ENCODE data around the gene PCNX2. TPM values are rescaled to one million over a fixed set of nuclear protein-coding genes. Genes with fewer than 3 reads are reported as not detected.

The PCNX2 gene
- total RNA-seq, 2 experiments from 2014 or later: 46.4 to 49.4 TPM

DNA sequence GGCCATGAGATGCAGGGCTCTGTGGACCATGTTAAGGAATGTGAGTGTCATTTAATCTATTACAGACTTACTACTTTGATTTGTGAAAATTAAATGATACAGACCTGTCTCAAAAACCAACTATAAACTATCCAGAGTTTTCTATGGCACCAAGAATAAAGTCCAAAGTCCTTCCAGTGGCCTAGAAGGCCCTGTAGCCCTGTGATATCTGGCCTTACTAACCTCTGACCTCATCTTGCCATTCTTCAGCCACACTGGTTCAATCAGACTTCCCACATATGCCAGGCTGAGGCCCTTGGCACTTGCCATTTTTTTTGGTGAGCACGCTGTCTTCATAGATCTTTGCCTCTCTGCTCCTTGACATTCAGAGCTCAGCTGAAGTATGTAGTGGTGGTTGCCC is 337.5 kb downstream of the PCNX2 start:
- ChIA-PET POLR2A (no interaction called here), CTCF (no interaction called here)
- H3K4me1 ChIP-seq (ENCODE audit: insufficient read depth, low read length): peaks cover under 1% of the 10 kb centered on the region
- H3K9me3 ChIP-seq (ENCODE audit: control insufficient read depth in 1 of 2, insufficient read depth in 1 of 2, low read length in 2 of 2): peaks cover 0 to 5% of the 10 kb centered on the region in 2 experiments
- peaks cover 4% of the 10 kb centered on the region for H3K9me3 Mint-ChIP-seq
- TF ChIP-seq, protein P1, sequence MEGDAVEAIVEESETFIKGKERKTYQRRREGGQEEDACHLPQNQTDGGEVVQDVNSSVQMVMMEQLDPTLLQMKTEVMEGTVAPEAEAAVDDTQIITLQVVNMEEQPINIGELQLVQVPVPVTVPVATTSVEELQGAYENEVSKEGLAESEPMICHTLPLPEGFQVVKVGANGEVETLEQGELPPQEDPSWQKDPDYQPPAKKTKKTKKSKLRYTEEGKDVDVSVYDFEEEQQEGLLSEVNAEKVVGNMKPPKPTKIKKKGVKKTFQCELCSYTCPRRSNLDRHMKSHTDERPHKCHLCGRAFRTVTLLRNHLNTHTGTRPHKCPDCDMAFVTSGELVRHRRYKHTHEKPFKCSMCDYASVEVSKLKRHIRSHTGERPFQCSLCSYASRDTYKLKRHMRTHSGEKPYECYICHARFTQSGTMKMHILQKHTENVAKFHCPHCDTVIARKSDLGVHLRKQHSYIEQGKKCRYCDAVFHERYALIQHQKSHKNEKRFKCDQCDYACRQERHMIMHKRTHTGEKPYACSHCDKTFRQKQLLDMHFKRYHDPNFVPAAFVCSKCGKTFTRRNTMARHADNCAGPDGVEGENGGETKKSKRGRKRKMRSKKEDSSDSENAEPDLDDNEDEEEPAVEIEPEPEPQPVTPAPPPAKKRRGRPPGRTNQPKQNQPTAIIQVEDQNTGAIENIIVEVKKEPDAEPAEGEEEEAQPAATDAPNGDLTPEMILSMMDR (IDR thresholded peaks at IDR 0.05): no peak
- no peaks in the 10 kb centered on the region for H3K27me3 ChIP-seq (ENCODE audit: control insufficient read depth in 1 of 2, insufficient read depth in 2 of 2, low read length in 2 of 2)
- H3K27ac ChIP-seq (ENCODE audit: low read depth in 1 of 2, low read length in 2 of 2): no peak overlapping the region
- ATAC-seq (ENCODE audit: poor library complexity) (no peak), DNase-seq (no peak)
- H3K4me3 Mint-ChIP-seq: no peak overlapping the region
- H3K36me3 Mint-ChIP-seq (ENCODE audit: low read depth): peaks cover 81% of the 10 kb centered on the region
- no peaks in the 10 kb centered on the region for H3K27me3 Mint-ChIP-seq
- peaks cover 34% of the 10 kb centered on the region for H3K4me1 Mint-ChIP-seq (ENCODE audit: low read depth)
- intact Hi-C loops (cut with DNase I, micrococcal nuclease): loop anchor here in 1 of 2 experiments (10.0 kb wide), 1 partner anchor 153 kb away; the partner anchor contains the start of gene MAP10
- peaks cover 37% of the 10 kb centered on the region for H3K36me3 ChIP-seq (ENCODE audit: insufficient read depth, low read length)
- no peak overlapping the region for H3K27ac Mint-ChIP-seq
- no peak overlapping the region for H3K4me3 ChIP-seq (ENCODE audit: low read length)

DNA sequence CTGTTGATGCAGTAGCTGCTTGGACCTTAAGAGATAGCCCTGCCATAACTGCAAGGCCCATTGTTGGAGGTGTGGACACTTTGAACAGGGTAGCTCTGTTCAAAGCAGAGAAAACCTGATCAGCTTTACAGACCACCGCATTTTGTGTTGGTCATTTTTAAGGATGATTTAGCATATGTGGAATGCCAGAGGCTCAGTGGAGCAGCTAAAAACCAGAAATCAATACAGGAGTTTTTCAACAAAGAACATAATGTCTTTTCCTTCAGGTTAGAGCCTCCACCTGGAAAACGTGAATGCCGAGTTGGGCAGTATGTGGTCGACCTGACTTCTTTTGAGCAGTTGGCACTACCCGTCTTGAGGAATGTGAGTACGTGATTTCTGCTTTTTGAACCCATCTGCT is 339.4 kb downstream of the PCNX2 start:
- Histone ChIP-seq H3K4me3 (ENCODE audit: low read length) (no peak overlapping the region), H3K4me1 (ENCODE audit: insufficient read depth, low read length) (peaks cover 17% of the 10 kb centered on the region), H3K36me3 (ENCODE audit: insufficient read depth, low read length) (peaks cover 36% of the 10 kb centered on the region), H3K9me3 (ENCODE audit: control insufficient read depth in 1 of 2, insufficient read depth in 1 of 2, low read length in 2 of 2) (peaks cover 0 to 5% of the 10 kb centered on the region in 2 experiments), H3K27ac (ENCODE audit: low read depth in 1 of 2, low read length in 2 of 2) (no peak overlapping the region), H3K27me3 (ENCODE audit: control insufficient read depth in 1 of 2, insufficient read depth in 2 of 2, low read length in 2 of 2) (no peaks in the 10 kb centered on the region)
- intact Hi-C loops (cut with DNase I, micrococcal nuclease): loop anchor here in 1 of 2 experiments (10.0 kb wide), 1 partner anchor 151 kb away; the partner anchor contains the start of gene MAP10
- no peak for ATAC-seq (ENCODE audit: poor library complexity)
- H3K36me3 Mint-ChIP-seq (ENCODE audit: low read depth): peaks cover 68% of the 10 kb centered on the region
- peaks cover 4% of the 10 kb centered on the region for H3K9me3 Mint-ChIP-seq
- no peak overlapping the region for H3K27ac Mint-ChIP-seq
- TF ChIP-seq, protein P1 (IDR thresholded peaks at IDR 0.05): no peak
- no peak for DNase-seq
- ChIA-PET POLR2A (interaction anchor here (0.8 kb wide), 1 partner anchor 32 kb away, joined by 3 read pairs; no protein-coding TSS in a partner anchor), CTCF (interaction anchor here (1.4 kb wide), 1 partner anchor 10 kb away, joined by 3 read pairs; no protein-coding TSS in a partner anchor)
- no peaks in the 10 kb centered on the region for H3K27me3 Mint-ChIP-seq
- no peak overlapping the region for H3K4me3 Mint-ChIP-seq
- peaks cover 37% of the 10 kb centered on the region for H3K4me1 Mint-ChIP-seq (ENCODE audit: low read depth)

GRCh38 chr1:232954594-232955365 is 340.7 kb downstream of the PCNX2 start:
- peaks cover 23% of the 10 kb centered on the region for H3K4me1 ChIP-seq (ENCODE audit: insufficient read depth, low read length)
- TF ChIP-seq, protein P1 (IDR thresholded peaks at IDR 0.05): no peak
- no peaks in the 10 kb centered on the region for H3K27me3 ChIP-seq (ENCODE audit: control insufficient read depth in 1 of 2, insufficient read depth in 2 of 2, low read length in 2 of 2)
- intact Hi-C loops (cut with DNase I, micrococcal nuclease): loop anchor here (5.0 to 10.0 kb wide), 2 partner anchors 150 to 317 kb away; partner anchors contain the start of gene MAP10 (in 1 of the 2)
- no peak overlapping the region for H3K27ac Mint-ChIP-seq
- no peak overlapping the region for H3K4me3 Mint-ChIP-seq
- no peak overlapping the region for H3K4me3 ChIP-seq (ENCODE audit: low read length)
- no peaks in the 10 kb centered on the region for H3K27me3 Mint-ChIP-seq
- DNase-seq: no peak
- ChIA-PET CTCF (no interaction called here), POLR2A (interaction anchor here (0.8 kb wide), 1 partner anchor 31 kb away, joined by 3 read pairs; no protein-coding TSS in a partner anchor)
- H3K27ac ChIP-seq (ENCODE audit: low read depth in 1 of 2, low read length in 2 of 2): no peak overlapping the region
- H3K9me3 ChIP-seq (ENCODE audit: control insufficient read depth in 1 of 2, insufficient read depth in 1 of 2, low read length in 2 of 2): peaks cover 0 to 5% of the 10 kb centered on the region in 2 experiments
- peaks cover 33% of the 10 kb centered on the region for H3K36me3 ChIP-seq (ENCODE audit: insufficient read depth, low read length)
- H3K4me1 Mint-ChIP-seq (ENCODE audit: low read depth): peaks cover 46% of the 10 kb centered on the region
- peaks cover 4% of the 10 kb centered on the region for H3K9me3 Mint-ChIP-seq
- H3K36me3 Mint-ChIP-seq (ENCODE audit: low read depth): peaks cover 64% of the 10 kb centered on the region
- no peak for ATAC-seq (ENCODE audit: poor library complexity)
